Astrocyte (in vitro differentiated cells and primary cell): ENCODE results near the gene DNAI4.

Experiments
- CTCF ChIP-seq: IDR thresholded peaks from 2 replicates; pipeline ENCODE4 v1.5.1; 2011; ENCODE audit warnings: low read depth, mild to moderate bottlenecking, inconsistent platforms, low read length, moderate library complexity; ENCODE audit not compliant: insufficient read depth
- EZH2 ChIP-seq: IDR thresholded peaks from 2 replicates; pipeline ENCODE4 v1.6.1; 2012; ENCODE audit warnings: mild to moderate bottlenecking, low read length, inconsistent platforms; ENCODE audit not compliant: insufficient read depth

GRCh38 chr1:66777831-66778230 lies 146.8 kb downstream of the DNAI4 start:
- no peak for TF ChIP-seq CTCF
- TF ChIP-seq EZH2 = no peak
